MM.1S (cell line): ENCODE results near the gene EXOSC5.

Source experiments
- DNase-seq: peaks from one replicate; pipeline ENCODE4 v3.0.0-alpha.2; 2015
- H2AFZ ChIP-seq: fragments of 300-600 bp; sonication (generic); 2 replicates; pipeline ENCODE4 v1.6.0; 2016; ENCODE audit warnings: antibody characterized with exemption, low read length
- H3F3A ChIP-seq: fragments of 300-600 bp; sonication (generic); 2 replicates; pipeline ENCODE4 v1.6.1; 2016; ENCODE audit warnings: mild to moderate bottlenecking, antibody characterized with exemption, low read length, moderate library complexity, mixed read lengths; ENCODE audit not compliant: insufficient read depth
- H3K27ac ChIP-seq: fragments of 300-600 bp; sonication (generic); 2 replicates; pipeline ENCODE4 v1.5.1; 2016; ENCODE audit warnings: mild to moderate bottlenecking, low read length
- H3K27me3 ChIP-seq: fragments of 300-600 bp; sonication (generic); replicated peaks from 2 replicates; pipeline ENCODE4 v1.6.0; 2016; ENCODE audit warnings: low read length; ENCODE audit not compliant: insufficient read depth
- H3K36me3 ChIP-seq: fragments of 300-600 bp; sonication (generic); replicated peaks from 2 replicates; pipeline ENCODE4 v1.6.1; 2016; ENCODE audit warnings: mild to moderate bottlenecking, low read length, mixed read lengths; ENCODE audit not compliant: insufficient read depth
- H3K4me1 ChIP-seq: fragments of 300-600 bp; sonication (generic); 2 replicates; pipeline ENCODE4 v1.6.1; 2016; ENCODE audit warnings: low read length, mixed read lengths
- H3K4me2 ChIP-seq: fragments of 300-600 bp; sonication (generic); 2 replicates; pipeline ENCODE4 v1.6.0; 2016; ENCODE audit warnings: low read depth, low read length
- H3K4me3 ChIP-seq: fragments of 300-600 bp; sonication (generic); 2 replicates; pipeline ENCODE4 v1.5.1; 2016; ENCODE audit warnings: low read length, mixed read lengths
- H3K79me2 ChIP-seq: fragments of 300-600 bp; sonication (generic); 2 replicates; pipeline ENCODE4 v1.6.1; 2016; ENCODE audit warnings: mixed run types, low read length, mixed read lengths
- H3K9ac ChIP-seq: fragments of 300-600 bp; sonication (generic); 2 replicates; pipeline ENCODE4 v1.6.1; 2016; ENCODE audit warnings: low read length, mixed read lengths
- H3K9me2 ChIP-seq: fragments of 300-600 bp; sonication (generic); replicated peaks from 2 replicates; pipeline ENCODE4 v1.6.1; 2016; ENCODE audit warnings: mild to moderate bottlenecking, low read length, mixed read lengths; ENCODE audit not compliant: insufficient read depth
- H3K9me3 ChIP-seq: fragments of 300-600 bp; sonication (generic); replicated peaks from 2 replicates; pipeline ENCODE4 v1.6.1; 2016; ENCODE audit warnings: mild to moderate bottlenecking, low read length, mixed read lengths; ENCODE audit not compliant: insufficient read depth
- H4K20me1 ChIP-seq: fragments of 300-600 bp; sonication (generic); 2 replicates; pipeline ENCODE4 v1.6.1; 2016; ENCODE audit warnings: mild to moderate bottlenecking, low read length, moderate library complexity, mixed read lengths; ENCODE audit not compliant: insufficient read depth
- EZH2 ChIP-seq: fragments of 300-600 bp; sonication (generic); optimal IDR thresholded peaks from 2 replicates; pipeline ENCODE3; 2017; ENCODE audit warnings: low read depth, mild to moderate bottlenecking, antibody characterized with exemption, low read length, mixed read lengths
- EZH2phosphoT487 ChIP-seq: fragments of 300-600 bp; sonication (generic); IDR thresholded peaks from 2 replicates; pipeline ENCODE4 v1.6.1; 2018; ENCODE audit warnings: antibody characterized with exemption, low read length
- TF ChIP-seq, protein P1 (sequence below): fragments of 300-600 bp; sonication (generic); IDR thresholded peaks from 2 replicates; pipeline ENCODE4 v1.5.1; 2016; ENCODE audit warnings: antibody characterized with exemption, low read length, mixed read lengths

Gene EXOSC5

DNA sequence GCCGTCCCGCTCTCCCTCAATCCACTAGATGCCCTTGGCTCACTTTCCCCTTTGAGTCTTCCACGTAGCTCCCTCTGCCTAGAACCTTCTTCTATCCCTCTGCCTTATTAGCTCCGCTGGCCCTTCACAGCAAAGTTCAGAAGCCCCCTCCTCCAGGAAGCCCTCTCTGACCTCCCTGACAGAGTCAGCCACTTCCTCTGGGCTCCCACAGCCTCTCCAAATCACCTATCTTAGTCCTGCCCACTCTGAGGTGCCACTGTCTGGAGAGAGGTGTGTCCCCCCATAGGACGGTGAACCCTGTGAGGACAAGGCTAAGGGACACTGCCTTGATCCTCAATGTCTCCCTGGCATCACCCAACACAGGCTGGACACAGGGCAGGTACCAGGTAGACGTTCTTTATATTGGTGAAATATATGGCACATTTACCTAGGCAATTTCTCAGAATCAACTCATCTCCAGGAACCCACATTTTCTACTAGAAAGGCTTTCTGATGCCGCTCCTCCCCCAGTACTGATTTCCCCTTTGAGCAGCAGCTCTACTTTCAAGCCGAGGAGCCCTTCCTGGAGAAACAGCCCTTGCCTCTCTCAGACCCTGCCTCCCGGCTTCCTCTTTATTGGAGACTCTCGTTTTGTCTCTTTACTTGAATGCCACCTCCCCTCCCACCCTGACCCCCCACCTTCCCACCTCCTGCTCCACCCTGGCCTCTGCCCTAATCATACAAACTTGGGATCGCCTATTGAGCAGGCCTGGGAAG, 40.0 kb downstream of the EXOSC5 start:
- TF ChIP-seq EZH2 (no peak), EZH2phosphoT487 (no peak)
- TF ChIP-seq, protein P1, sequence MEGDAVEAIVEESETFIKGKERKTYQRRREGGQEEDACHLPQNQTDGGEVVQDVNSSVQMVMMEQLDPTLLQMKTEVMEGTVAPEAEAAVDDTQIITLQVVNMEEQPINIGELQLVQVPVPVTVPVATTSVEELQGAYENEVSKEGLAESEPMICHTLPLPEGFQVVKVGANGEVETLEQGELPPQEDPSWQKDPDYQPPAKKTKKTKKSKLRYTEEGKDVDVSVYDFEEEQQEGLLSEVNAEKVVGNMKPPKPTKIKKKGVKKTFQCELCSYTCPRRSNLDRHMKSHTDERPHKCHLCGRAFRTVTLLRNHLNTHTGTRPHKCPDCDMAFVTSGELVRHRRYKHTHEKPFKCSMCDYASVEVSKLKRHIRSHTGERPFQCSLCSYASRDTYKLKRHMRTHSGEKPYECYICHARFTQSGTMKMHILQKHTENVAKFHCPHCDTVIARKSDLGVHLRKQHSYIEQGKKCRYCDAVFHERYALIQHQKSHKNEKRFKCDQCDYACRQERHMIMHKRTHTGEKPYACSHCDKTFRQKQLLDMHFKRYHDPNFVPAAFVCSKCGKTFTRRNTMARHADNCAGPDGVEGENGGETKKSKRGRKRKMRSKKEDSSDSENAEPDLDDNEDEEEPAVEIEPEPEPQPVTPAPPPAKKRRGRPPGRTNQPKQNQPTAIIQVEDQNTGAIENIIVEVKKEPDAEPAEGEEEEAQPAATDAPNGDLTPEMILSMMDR = no peak
- no peaks in the 10 kb centered on the region for H3K27me3 ChIP-seq
- no peak overlapping the region for H3K27ac ChIP-seq
- H3K4me3 ChIP-seq = no peak overlapping the region
- H3K9ac ChIP-seq = no peak overlapping the region
- no peak for DNase-seq
- peaks cover 3% of the 10 kb centered on the region; the same call in 1 of the 2 replicates for H3K79me2 ChIP-seq
- H3F3A ChIP-seq = peaks cover 6% of the 10 kb centered on the region; the same call in 1 of the 2 replicates
- H3K4me2 ChIP-seq = no peak overlapping the region
- no peaks in the 10 kb centered on the region for H3K9me3 ChIP-seq
- no peaks in the 10 kb centered on the region for H3K9me2 ChIP-seq
- no peaks in the 10 kb centered on the region for H4K20me1 ChIP-seq
- H3K36me3 ChIP-seq = no peaks in the 10 kb centered on the region
- no peak overlapping the region for H2AFZ ChIP-seq
- no peaks in the 10 kb centered on the region for H3K4me1 ChIP-seq

DNA sequence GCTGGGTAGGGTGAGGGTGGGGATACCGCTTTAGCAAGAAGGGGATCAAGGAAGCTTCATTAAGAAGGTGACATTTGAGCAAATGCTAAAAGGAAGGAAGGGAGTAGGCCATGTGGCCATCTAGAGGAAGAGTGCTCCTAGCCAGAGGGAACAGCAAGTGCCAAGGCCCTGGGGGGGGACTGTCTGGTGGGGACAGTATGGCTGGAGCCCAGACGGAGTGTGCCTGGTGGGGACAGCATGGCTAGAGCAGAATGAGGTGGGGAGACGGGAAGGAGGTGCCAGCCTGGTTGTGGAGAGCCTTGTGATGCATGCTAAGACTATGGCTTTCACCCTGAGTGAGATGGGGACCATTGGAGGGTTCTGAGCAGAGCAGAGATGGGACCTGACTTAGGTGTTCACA, 41.4 kb downstream of the EXOSC5 start:
- H4K20me1 ChIP-seq = no peaks in the 10 kb centered on the region
- peaks cover 3% of the 10 kb centered on the region; the same call in 1 of the 2 replicates for H3K79me2 ChIP-seq
- H3K9me2 ChIP-seq = no peaks in the 10 kb centered on the region
- H3K4me2 ChIP-seq = no peak overlapping the region
- no peaks in the 10 kb centered on the region for H3K27me3 ChIP-seq
- no peaks in the 10 kb centered on the region for H3K36me3 ChIP-seq
- peaks cover 4% of the 10 kb centered on the region; the same call in 1 of the 2 replicates for H3K4me1 ChIP-seq
- no peak overlapping the region for H3K9ac ChIP-seq
- no peaks in the 10 kb centered on the region for H3K9me3 ChIP-seq
- H3F3A ChIP-seq = peaks cover 6% of the 10 kb centered on the region; the same call in 1 of the 2 replicates
- no peak overlapping the region for H3K4me3 ChIP-seq
- no peak overlapping the region for H2AFZ ChIP-seq
- H3K27ac ChIP-seq = no peak overlapping the region
- TF ChIP-seq EZH2 = no peak
- TF ChIP-seq, protein P1 = no peak
- TF ChIP-seq EZH2phosphoT487 = no peak
- no peak for DNase-seq

DNA sequence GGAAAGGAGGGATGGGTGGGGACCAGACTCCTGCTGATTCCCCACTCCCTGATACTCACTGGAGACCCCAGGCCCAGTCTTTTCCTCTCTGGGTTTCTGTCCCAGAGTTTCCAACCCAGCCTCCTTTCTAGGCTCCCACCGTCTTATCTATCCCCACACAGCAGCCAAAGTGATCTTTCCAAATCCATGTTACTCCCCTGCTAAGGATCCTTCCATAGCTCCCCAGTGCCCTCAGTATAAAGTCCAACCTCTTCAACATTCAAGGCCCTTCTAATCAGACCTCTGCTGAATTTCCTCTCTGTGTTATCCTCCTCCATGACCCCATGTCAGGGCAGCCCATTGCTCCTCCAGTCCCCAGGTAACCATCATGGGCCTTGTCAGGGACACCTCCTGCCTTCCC, 42.1 kb downstream of the EXOSC5 start:
- H3K27me3 ChIP-seq = no peaks in the 10 kb centered on the region
- no peak overlapping the region for H3K27ac ChIP-seq
- H3K9me3 ChIP-seq = no peaks in the 10 kb centered on the region
- H3F3A ChIP-seq = peaks cover 6% of the 10 kb centered on the region; the same call in 1 of the 2 replicates
- H3K9ac ChIP-seq = no peak overlapping the region
- DNase-seq = no peak
- no peak overlapping the region for H2AFZ ChIP-seq
- H3K79me2 ChIP-seq = peaks cover 3% of the 10 kb centered on the region; the same call in 1 of the 2 replicates
- no peak overlapping the region for H3K4me2 ChIP-seq
- no peaks in the 10 kb centered on the region for H3K36me3 ChIP-seq
- H4K20me1 ChIP-seq = no peaks in the 10 kb centered on the region
- TF ChIP-seq, protein P1 = no peak
- TF ChIP-seq EZH2phosphoT487 (no peak), EZH2 (no peak)
- H3K4me1 ChIP-seq = peaks cover 5% of the 10 kb centered on the region; the same call in 1 of the 2 replicates
- no peak overlapping the region for H3K4me3 ChIP-seq
- H3K9me2 ChIP-seq = no peaks in the 10 kb centered on the region
